Neutrophil (primary cell): ENCODE data around the gene RAP1A.
"Not testable (repeated sequence)": the region's sequence is repeated elsewhere in the genome, so short reads cannot be mapped to it uniquely, and the experiment has no call there.

Experiments used
- H3K27ac ChIP-seq: fragments of 200-600 bp; sonication (generic); 2 replicates; pipeline ENCODE4 v1.5.1; 2016; ENCODE audit warnings: mild to moderate bottlenecking, moderate library complexity
- H3K27me3 ChIP-seq: fragments of 200-600 bp; sonication (generic); 2 replicates; pipeline ENCODE4 v1.6.0; 2016; ENCODE audit warnings: mild to moderate bottlenecking
- H3K36me3 ChIP-seq: fragments of 200-600 bp; sonication (generic); 2 replicates; pipeline ENCODE4 v1.5.1; 2017
- H3K4me1 ChIP-seq, 2 experiments: fragments of 200-600 bp in 1 of 2; sonication (generic) in 1 of 2; 1 replicate in 1 of 2; 2 replicates in 1 of 2; pipeline versions ENCODE4 v1.5.1 to v1.6.1; 2013 to 2016; ENCODE audit warnings: low read depth in 1 of 2, low read length in 1 of 2, mild to moderate bottlenecking in 1 of 2, moderate library complexity in 1 of 2; ENCODE audit not compliant: control insufficient read depth in 1 of 2, insufficient read depth in 1 of 2
- H3K4me3 ChIP-seq, 2 experiments: fragments of 200-600 bp in 1 of 2; sonication (generic) in 1 of 2; 1 replicate in 1 of 2; 2 replicates in 1 of 2; pipeline ENCODE4 v1.5.1; 2013 to 2016; ENCODE audit warnings: low read depth in 1 of 2, low read length in 1 of 2, mild to moderate bottlenecking in 1 of 2, moderate library complexity in 1 of 2
- H3K9me3 ChIP-seq: fragments of 200-600 bp; sonication (generic); 2 replicates; pipeline ENCODE4 v1.5.1; 2016
- TF ChIP-seq, protein P1 (sequence below): fragments of 200-600 bp; sonication (generic); IDR thresholded peaks from 2 replicates; pipeline ENCODE4 v1.5.1; 2016; ENCODE audit warnings: antibody characterized with exemption

The RAP1A gene

DNA sequence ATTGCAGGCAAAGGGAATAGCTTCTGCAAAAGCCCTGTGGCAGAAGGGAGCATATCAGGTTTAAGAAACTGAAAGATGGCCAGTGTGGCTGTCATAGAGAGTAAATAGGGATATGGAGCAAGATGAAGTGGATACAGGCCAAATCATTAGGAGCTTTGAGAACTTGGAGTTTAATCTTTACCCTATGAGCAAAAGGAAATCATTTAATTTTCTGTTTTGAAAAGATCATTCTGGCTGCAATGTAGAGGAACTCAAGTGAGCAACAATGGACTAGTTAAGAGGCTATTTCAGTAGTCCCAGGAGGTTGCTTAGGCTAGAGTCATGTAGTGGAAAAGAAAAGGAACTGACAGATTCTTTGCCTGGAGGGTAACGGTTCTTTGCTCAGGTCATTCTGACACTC is 47.2 kb downstream of the RAP1A start:
- peaks cover 22 to 33% of the 10 kb centered on the region in 2 experiments for H3K4me1 ChIP-seq
- TF ChIP-seq, protein P1, sequence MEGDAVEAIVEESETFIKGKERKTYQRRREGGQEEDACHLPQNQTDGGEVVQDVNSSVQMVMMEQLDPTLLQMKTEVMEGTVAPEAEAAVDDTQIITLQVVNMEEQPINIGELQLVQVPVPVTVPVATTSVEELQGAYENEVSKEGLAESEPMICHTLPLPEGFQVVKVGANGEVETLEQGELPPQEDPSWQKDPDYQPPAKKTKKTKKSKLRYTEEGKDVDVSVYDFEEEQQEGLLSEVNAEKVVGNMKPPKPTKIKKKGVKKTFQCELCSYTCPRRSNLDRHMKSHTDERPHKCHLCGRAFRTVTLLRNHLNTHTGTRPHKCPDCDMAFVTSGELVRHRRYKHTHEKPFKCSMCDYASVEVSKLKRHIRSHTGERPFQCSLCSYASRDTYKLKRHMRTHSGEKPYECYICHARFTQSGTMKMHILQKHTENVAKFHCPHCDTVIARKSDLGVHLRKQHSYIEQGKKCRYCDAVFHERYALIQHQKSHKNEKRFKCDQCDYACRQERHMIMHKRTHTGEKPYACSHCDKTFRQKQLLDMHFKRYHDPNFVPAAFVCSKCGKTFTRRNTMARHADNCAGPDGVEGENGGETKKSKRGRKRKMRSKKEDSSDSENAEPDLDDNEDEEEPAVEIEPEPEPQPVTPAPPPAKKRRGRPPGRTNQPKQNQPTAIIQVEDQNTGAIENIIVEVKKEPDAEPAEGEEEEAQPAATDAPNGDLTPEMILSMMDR = no peak
- H3K36me3 ChIP-seq = no peaks in the 10 kb centered on the region
- peak overlapping the region; percentile 45 for H3K27ac ChIP-seq
- no peak overlapping the region for H3K4me3 ChIP-seq
- no peaks in the 10 kb centered on the region for H3K9me3 ChIP-seq
- no peaks in the 10 kb centered on the region for H3K27me3 ChIP-seq

DNA sequence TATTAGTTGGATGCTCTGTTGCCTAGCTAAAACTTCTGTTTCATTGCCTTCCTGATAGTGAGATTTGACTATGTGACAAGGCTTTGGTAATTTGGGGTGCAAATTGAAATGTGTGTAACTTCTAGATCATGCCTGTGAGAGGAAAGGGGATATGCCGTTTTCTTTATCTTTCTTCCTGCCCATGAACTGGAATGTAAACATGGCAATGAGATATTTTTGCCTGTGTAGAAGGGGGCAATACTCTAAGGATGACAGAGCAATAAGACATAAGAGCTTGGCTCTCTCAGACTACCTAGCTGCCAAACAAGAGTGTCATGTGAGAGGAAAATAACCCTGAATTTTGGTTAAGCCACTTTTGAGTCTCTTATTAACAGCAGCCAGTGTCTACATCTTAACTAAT is 49.7 kb downstream of the RAP1A start:
- no peaks in the 10 kb centered on the region for H3K36me3 ChIP-seq
- peaks cover 13 to 25% of the 10 kb centered on the region in 2 experiments for H3K4me1 ChIP-seq
- TF ChIP-seq, protein P1 = no peak
- peak overlapping the region; percentile 20 for H3K27ac ChIP-seq
- no peaks in the 10 kb centered on the region for H3K9me3 ChIP-seq
- no peak overlapping the region for H3K4me3 ChIP-seq
- no peaks in the 10 kb centered on the region for H3K27me3 ChIP-seq

DNA sequence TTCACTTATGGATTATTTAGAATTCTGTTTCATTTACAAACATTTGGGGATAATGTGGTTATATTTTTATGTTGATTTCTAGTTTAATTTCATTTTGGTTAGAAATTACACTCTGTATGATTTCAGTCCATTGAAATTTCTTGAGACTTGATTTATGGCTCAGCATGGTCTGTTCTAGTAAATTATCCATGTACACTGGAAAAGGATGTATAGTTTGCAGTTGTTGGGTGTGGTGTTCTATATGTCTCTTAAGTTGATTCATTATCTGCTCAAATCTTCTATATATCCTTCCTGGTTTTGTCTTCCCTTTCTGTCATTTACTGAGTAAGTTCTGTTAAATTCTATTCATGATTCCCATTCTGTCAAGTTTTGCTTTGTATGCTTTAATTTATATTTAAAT is 52.3 kb downstream of the RAP1A start:
- H3K36me3 ChIP-seq = no peaks in the 10 kb centered on the region
- TF ChIP-seq, protein P1 = no peak
- no peaks in the 10 kb centered on the region for H3K27me3 ChIP-seq
- H3K4me1 ChIP-seq = peaks cover 0 to 3% of the 10 kb centered on the region in 2 experiments
- H3K9me3 ChIP-seq = no peaks in the 10 kb centered on the region
- H3K27ac ChIP-seq = no peak overlapping the region
- no peak overlapping the region for H3K4me3 ChIP-seq

DNA sequence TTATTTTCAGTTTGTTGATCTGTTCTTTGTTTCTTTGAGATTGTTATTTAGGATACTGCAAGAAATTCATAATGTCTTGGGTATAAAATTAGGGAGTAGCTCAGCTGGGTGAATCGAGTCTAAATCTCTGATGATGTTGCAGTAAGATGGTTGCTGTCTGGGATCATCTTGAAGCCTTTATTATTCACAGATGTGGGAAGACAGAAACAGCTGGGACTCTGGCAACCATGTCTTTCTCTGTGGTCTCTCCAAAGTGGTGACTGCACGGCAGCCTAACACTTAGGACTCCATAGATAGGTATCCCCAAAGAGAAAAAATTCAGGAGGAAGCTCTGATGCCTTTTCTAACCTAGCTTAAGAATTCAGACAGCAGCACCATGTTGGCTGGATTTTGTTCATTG is 52.7 kb downstream of the RAP1A start:
- no peak overlapping the region for H3K4me3 ChIP-seq
- peak overlapping the region; percentile 6 for H3K27ac ChIP-seq
- TF ChIP-seq, protein P1 = no peak
- no peaks in the 10 kb centered on the region for H3K9me3 ChIP-seq
- no peaks in the 10 kb centered on the region for H3K27me3 ChIP-seq
- no peaks in the 10 kb centered on the region for H3K36me3 ChIP-seq
- H3K4me1 ChIP-seq = no peaks in the 10 kb centered on the region

DNA sequence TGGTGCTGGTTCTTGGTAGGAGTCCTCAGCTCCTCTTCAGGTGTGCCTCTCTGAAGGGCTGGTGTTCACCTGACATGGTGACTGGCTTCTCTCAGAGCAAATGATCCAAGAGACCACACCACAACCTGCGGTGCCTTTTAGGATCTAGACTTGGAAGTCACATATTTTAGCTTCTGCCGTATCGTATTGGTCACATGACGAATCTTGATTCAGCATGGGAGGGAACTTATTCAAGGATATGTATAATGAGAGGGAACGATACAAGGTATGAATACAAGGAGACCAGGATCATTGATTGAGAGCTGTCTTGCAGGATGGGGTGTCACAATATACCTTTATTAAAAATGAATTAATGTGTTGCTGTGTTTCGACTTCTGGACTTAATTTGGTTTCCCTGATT is 58.0 kb downstream of the RAP1A start:
- no peaks in the 10 kb centered on the region for H3K36me3 ChIP-seq
- no peak overlapping the region for H3K4me3 ChIP-seq
- TF ChIP-seq, protein P1 = no peak

DNA sequence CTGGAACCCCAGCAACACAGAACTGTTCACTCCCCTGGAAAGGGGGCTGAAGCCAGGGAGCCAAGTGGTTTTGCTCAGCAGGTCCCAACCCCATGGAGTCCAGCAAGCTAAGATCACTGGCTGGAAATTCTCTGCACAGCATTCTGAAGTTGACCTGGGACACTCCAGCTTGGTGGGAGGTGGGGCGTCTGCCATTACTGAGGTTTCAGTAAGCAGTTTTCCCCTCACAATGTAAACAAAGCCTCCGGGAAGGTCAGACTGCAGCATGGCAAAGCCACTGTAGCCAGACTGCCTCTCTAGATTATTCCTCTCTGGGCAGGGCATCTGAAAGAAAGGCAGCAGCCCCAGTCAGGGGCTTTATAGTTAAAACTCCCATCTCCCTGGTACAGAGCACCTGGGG is 60.0 kb downstream of the RAP1A start:
- Histone ChIP-seq H3K27ac (no peak overlapping the region), H3K4me3 (no peak overlapping the region), H3K27me3 (no peaks in the 10 kb centered on the region), H3K36me3 (no peaks in the 10 kb centered on the region), H3K4me1 (no peaks in the 10 kb centered on the region), H3K9me3 (no peaks in the 10 kb centered on the region)
- TF ChIP-seq, protein P1 = no peak

More for the DNA sequence above, 58.0 kb downstream of the RAP1A start:
- Histone ChIP-seq H3K4me1 (no peaks in the 10 kb centered on the region), H3K27ac (no peak overlapping the region), H3K9me3 (no peaks in the 10 kb centered on the region), H3K27me3 (no peaks in the 10 kb centered on the region)

DNA sequence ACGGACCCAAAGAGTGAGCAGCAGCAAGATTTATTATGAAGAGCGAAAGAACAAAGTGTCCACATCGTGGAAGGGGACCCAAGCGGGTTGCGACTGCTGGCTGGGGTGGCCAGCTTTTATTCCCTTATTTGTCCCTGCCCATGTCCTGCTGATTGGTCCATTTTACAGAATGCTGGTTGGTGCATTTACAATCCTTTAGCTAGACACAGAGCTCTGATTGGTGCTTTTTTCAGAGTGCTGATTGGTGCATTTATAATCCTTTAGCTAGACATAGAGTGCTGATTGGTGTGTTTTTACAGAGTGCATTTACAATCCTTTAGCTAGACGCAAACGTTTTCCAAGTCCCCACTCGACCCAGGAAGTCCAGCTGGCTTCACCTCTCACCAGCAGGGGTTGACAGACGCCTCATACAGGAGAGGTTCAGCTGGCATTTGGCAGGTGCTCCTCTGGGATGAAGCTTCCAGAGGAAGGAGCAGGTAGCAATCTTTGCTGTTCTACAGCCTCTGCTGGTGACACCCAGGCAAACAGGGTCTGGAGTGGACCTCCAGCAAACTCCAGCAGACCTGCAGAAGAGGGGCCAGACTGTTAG is 60.7 kb downstream of the RAP1A start:
- H3K27ac ChIP-seq, H3K36me3 ChIP-seq, H3K27me3 ChIP-seq, H3K4me1 ChIP-seq, H3K4me3 ChIP-seq, H3K9me3 ChIP-seq: not testable (repeated sequence)
